Measurements from ENCODE around the gene TNFRSF17. TPM values are rescaled to one million over a fixed set of nuclear protein-coding genes. Genes with fewer than 3 reads are reported as not detected.

The TNFRSF17 gene
- total and polyA plus RNA-seq, 2 of the 13 experiments (the other 11 are each of a cell fraction or from before 2014, with no cell fraction given), result not detected

GRCh38 chr16:11916524-11917285 is 48.3 kb upstream of the TNFRSF17 start (continued):
- TF ChIP-seq ZBTB40 (IDR thresholded peaks at IDR 0.05) (no peak), ZBTB40 (CRISPR knock-in tag; IDR thresholded peaks at IDR 0.05) (no peak), RFXANK (CRISPR knock-in tag; IDR thresholded peaks at IDR 0.05) (no peak), ZNF784 (CRISPR knock-in tag; IDR thresholded peaks at IDR 0.05; ENCODE audit: borderline replicate concordance) (no peak), RARG (CRISPR knock-in tag; IDR thresholded peaks at IDR 0.05; ENCODE audit: low read depth) (no peak), GTF3A (CRISPR knock-in tag; conservative IDR thresholded peaks at IDR 0.05) (no peak), HNRNPUL1 (IDR thresholded peaks at IDR 0.05; ENCODE audit: low read depth, low read length) (no peak), ZNF275 (CRISPR knock-in tag; IDR thresholded peaks at IDR 0.05; ENCODE audit: borderline replicate concordance) (no peak), ZBTB44 (CRISPR knock-in tag; IDR thresholded peaks at IDR 0.05) (no peak), HOXA3 (CRISPR knock-in tag; IDR thresholded peaks at IDR 0.05) (no peak), ZBTB33 (CRISPR knock-in tag; IDR thresholded peaks at IDR 0.05) (no peak), ZNF850 (CRISPR knock-in tag; conservative IDR thresholded peaks at IDR 0.05) (no peak), DNMT1 (CRISPR knock-in tag; IDR thresholded peaks at IDR 0.05) (no peak), SIX4 (CRISPR knock-in tag; IDR thresholded peaks at IDR 0.05) (peak; percentile 50)

Data from HepG2 (cell line).